Measurements from ENCODE around the gene C22orf15. TPM values are rescaled to one million over a fixed set of nuclear protein-coding genes. Genes with fewer than 3 reads are reported as not detected.

Gene C22orf15
- total and polyA plus RNA-seq, 2 donors (not counting 3 experiments of a cell fraction or from before 2014, with no cell fraction given), result 0.86 TPM; not detected in 1

DNA sequence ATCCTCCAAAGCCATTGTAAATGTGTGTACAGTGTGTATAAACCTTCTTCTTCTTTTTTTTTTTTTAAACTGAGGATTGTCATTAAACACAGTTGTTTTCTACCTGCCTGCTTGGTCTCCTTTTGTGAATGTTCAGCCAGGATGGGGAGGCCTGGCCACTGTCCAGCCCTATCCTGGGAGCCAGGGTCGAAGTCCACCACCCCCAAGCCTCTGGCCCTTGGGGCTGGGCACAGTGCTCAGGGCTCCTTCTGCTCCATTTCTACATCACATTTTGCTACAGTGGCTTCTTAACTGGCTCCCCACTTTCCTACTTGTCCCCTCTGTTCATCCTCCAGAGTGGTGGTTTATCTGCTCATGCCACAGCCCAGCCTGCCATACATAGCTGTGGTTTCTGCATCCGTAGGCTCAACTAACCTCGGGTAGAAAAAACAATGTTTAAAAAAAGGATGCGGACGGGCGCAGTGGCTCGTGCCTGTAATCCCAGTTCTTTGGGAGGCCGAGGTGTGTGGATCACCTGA, 21.5 kb downstream of the C22orf15 start:
- intact Hi-C loops (cut with micrococcal nuclease), result no loop called here

More for the DNA sequence above, 21.5 kb downstream of the C22orf15 start:
- H3K9me1 ChIP-seq (replicated peaks; ENCODE audit: control insufficient read depth, extremely low read depth, insufficient read depth, low read length), result no peaks in the 10 kb centered on the region
- H3K36me3 ChIP-seq (ENCODE audit: control insufficient read depth in 2 of 2, extremely low read depth in 1 of 2, insufficient read depth in 2 of 2, low read length in 2 of 2), result no peaks in the 10 kb centered on the region
- H3K79me2 ChIP-seq (ENCODE audit: control insufficient read depth, insufficient read depth, low read length), result peaks cover 20% of the 10 kb centered on the region
- dilution Hi-C loops (cut with MboI; ENCODE audit: extremely low pct_ligation_motif_present, low sequenced_read_pairs), result no loop called here
- H3K4me3 ChIP-seq (replicated peaks in 1 of 3; ENCODE audit: insufficient read depth in 1 of 3, low read depth in 1 of 3, low read length in 3 of 3), result no peak overlapping the region
- TF ChIP-seq GATA2 (IDR thresholded peaks at IDR 0.05; ENCODE audit: insufficient read depth, insufficient read length, low read depth, low read length) (no peak), MYC (IDR thresholded peaks at IDR 0.05; ENCODE audit: low read depth, low read length) (no peak), POLR2A (IDR thresholded peaks at IDR 0.05; ENCODE audit: low read depth, low read length) (no peak), POLR2AphosphoS5 (IDR thresholded peaks at IDR 0.05; ENCODE audit: insufficient read depth, low read depth, low read length) (no peak), JUN (IDR thresholded peaks at IDR 0.05; ENCODE audit: borderline replicate concordance, insufficient read depth, insufficient read length, low read depth) (no peak), FOS (IDR thresholded peaks at IDR 0.05; ENCODE audit: borderline replicate concordance, insufficient read depth, low read length) (no peak)
- TF ChIP-seq, protein P1, sequence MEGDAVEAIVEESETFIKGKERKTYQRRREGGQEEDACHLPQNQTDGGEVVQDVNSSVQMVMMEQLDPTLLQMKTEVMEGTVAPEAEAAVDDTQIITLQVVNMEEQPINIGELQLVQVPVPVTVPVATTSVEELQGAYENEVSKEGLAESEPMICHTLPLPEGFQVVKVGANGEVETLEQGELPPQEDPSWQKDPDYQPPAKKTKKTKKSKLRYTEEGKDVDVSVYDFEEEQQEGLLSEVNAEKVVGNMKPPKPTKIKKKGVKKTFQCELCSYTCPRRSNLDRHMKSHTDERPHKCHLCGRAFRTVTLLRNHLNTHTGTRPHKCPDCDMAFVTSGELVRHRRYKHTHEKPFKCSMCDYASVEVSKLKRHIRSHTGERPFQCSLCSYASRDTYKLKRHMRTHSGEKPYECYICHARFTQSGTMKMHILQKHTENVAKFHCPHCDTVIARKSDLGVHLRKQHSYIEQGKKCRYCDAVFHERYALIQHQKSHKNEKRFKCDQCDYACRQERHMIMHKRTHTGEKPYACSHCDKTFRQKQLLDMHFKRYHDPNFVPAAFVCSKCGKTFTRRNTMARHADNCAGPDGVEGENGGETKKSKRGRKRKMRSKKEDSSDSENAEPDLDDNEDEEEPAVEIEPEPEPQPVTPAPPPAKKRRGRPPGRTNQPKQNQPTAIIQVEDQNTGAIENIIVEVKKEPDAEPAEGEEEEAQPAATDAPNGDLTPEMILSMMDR (IDR thresholded peaks at IDR 0.05; ENCODE audit: extremely low read depth in 1 of 2, insufficient read depth in 1 of 2, low read depth in 1 of 2, low read length in 2 of 2), result no peak
- H3K4me1 ChIP-seq (ENCODE audit: control insufficient read depth, extremely low read depth, insufficient read depth, low read length), result peaks cover 13% of the 10 kb centered on the region
- no peak overlapping the region for H2AFZ ChIP-seq (ENCODE audit: low read depth, low read length)
- H3K4me2 ChIP-seq (ENCODE audit: insufficient read depth, low read length), result no peak overlapping the region
- no peaks in the 10 kb centered on the region for H3K27me3 ChIP-seq (ENCODE audit: control insufficient read depth in 2 of 2, insufficient read depth in 2 of 2, low read length in 2 of 2)
- no peak overlapping the region for H3K9ac ChIP-seq (replicated peaks; ENCODE audit: extremely low read depth, insufficient read depth, low read length)
- ChIA-PET CTCF (interaction anchor here (0.9 kb wide), 1 partner anchor 11 kb away, joined by 3 read pairs; the partner anchor contains the start of gene MMP11), POLR2A (no interaction called here)
- no peaks in the 10 kb centered on the region for H4K20me1 ChIP-seq (replicated peaks; ENCODE audit: control insufficient read depth, extremely low read depth, insufficient read depth, low read length)
- DNase-seq (ENCODE audit: low read depth, low spot score) (no peak), FAIRE-seq (no peak)
- no peak overlapping the region for H3K27ac ChIP-seq (ENCODE audit: insufficient read depth, low read depth, low read length)
- no peaks in the 10 kb centered on the region for H3K9me3 ChIP-seq (replicated peaks; ENCODE audit: control insufficient read depth, insufficient read depth, low read length)
- BruUV-seq (replicated peaks), result no TSS peak
